Uterus (tissue), 2 donors: ENCODE measurements around the gene CLK2.

Source experiments
- CTCF ChIP-seq, 4 experiments: fragments of 200-600 bp in 2 of 4; fragments of 450-650 bp in 2 of 4; sonication (generic) in 2 of 4; IDR thresholded peaks; one replicate each; pipeline ENCODE4 v1.5.1; 2016 to 2019; ENCODE audit warnings: antibody characterized with exemption in 4 of 4, mild to moderate bottlenecking in 2 of 4, moderate library complexity in 1 of 4
- POLR2A ChIP-seq, 2 donors: fragments of 450-650 bp; IDR thresholded peaks; one replicate each; pipeline ENCODE4 v1.6.1; 2016; ENCODE audit warnings: antibody characterized with exemption in 2 of 2, mild to moderate bottlenecking in 1 of 2, moderate library complexity in 1 of 2

DNA sequence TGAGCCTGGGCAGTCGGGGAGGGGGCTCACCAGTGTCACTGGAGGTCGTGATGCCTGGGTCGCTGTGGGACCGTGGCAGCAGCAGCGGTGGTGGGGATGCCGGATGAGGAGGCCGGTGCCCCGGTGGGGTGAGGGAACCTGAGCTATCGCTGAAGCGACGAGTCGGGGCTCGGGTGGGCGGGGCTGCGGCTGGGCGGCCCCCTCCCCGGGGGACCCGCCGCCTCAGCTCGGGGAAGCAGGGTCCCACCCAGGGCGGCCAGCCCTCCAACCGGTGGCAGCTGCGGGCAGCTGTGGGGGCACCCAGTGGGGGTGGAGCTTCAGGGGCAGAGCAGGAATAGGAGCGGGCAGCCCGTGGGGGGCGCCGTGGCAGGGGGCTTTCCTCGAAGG is 23.1 kb downstream of the CLK2 start:
- no peak for TF ChIP-seq CTCF (IDR thresholded peaks at IDR 0.05)
- no peak for TF ChIP-seq POLR2A (IDR thresholded peaks at IDR 0.05)
